Suprapubic skin (tissue), 4 donors: ENCODE measurements around the gene NPAS2.

Experiments
- POLR2A ChIP-seq, 2 donors: fragments of 450-650 bp; IDR thresholded peaks; one replicate each; pipeline ENCODE4 v1.6.1; 2017; ENCODE audit warnings: antibody characterized with exemption in 2 of 2, mild to moderate bottlenecking in 2 of 2, moderate library complexity in 2 of 2
- POLR2AphosphoS5 ChIP-seq, 3 donors: sonication (generic); formaldehyde crosslinking; IDR thresholded peaks; one replicate each; pipeline ENCODE4 v1.6.1; 2017; ENCODE audit warnings: antibody characterized with exemption in 3 of 3
- TF ChIP-seq, protein P1 (sequence below), 2 donors: fragments of 200-600 bp in 1 of 2; fragments of 450-650 bp in 1 of 2; sonication (generic) in 1 of 2; IDR thresholded peaks; one replicate each; pipeline ENCODE4 v1.5.1; 2016 to 2019; ENCODE audit warnings: antibody characterized with exemption in 2 of 2, mild to moderate bottlenecking in 1 of 2, moderate library complexity in 1 of 2

DNA sequence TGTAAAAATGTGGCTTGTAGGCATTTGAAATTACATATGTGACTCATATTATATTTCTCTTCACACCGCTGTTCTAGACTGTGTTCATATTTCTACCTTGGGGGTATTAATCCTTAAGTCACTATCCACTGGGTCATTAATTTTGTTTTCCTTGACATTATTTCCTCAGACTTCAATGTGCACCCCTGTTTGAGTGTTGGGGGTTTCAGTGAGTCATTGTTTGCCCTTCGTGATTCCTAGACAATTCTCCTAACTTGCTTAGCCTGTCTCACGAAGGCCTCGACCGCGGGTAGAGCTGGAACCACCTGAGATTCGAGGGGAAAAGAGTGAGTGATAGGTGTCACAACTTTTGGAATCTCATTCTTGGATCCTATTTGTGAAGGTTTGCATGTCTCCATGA is 35.1 kb downstream of the NPAS2 start:
- TF ChIP-seq, protein P1, sequence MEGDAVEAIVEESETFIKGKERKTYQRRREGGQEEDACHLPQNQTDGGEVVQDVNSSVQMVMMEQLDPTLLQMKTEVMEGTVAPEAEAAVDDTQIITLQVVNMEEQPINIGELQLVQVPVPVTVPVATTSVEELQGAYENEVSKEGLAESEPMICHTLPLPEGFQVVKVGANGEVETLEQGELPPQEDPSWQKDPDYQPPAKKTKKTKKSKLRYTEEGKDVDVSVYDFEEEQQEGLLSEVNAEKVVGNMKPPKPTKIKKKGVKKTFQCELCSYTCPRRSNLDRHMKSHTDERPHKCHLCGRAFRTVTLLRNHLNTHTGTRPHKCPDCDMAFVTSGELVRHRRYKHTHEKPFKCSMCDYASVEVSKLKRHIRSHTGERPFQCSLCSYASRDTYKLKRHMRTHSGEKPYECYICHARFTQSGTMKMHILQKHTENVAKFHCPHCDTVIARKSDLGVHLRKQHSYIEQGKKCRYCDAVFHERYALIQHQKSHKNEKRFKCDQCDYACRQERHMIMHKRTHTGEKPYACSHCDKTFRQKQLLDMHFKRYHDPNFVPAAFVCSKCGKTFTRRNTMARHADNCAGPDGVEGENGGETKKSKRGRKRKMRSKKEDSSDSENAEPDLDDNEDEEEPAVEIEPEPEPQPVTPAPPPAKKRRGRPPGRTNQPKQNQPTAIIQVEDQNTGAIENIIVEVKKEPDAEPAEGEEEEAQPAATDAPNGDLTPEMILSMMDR (IDR thresholded peaks at IDR 0.05): no peak
- TF ChIP-seq POLR2AphosphoS5 (IDR thresholded peaks at IDR 0.05): no peak
- no peak for TF ChIP-seq POLR2A (IDR thresholded peaks at IDR 0.05)
